OCI-LY1 (cell line): ENCODE data around the gene B9D1.

Source experiments
- EZH2 ChIP-seq: fragments of 200-600 bp; sonication (generic), shearing (Covaris generic); IDR thresholded peaks from 2 replicates; pipeline ENCODE4 v1.8.0; 2017; ENCODE audit warnings: borderline replicate concordance, mixed run types, mild to moderate bottlenecking, antibody characterized with exemption, low read length, moderate library complexity, mixed read lengths
- TF ChIP-seq, protein P1 (sequence below): fragments of 200-600 bp; sonication (generic), shearing (Covaris generic); IDR thresholded peaks from 2 replicates; pipeline ENCODE4 v1.5.1; 2017; ENCODE audit warnings: mild to moderate bottlenecking, antibody characterized with exemption, low read length, moderate library complexity, mixed read lengths

DNA sequence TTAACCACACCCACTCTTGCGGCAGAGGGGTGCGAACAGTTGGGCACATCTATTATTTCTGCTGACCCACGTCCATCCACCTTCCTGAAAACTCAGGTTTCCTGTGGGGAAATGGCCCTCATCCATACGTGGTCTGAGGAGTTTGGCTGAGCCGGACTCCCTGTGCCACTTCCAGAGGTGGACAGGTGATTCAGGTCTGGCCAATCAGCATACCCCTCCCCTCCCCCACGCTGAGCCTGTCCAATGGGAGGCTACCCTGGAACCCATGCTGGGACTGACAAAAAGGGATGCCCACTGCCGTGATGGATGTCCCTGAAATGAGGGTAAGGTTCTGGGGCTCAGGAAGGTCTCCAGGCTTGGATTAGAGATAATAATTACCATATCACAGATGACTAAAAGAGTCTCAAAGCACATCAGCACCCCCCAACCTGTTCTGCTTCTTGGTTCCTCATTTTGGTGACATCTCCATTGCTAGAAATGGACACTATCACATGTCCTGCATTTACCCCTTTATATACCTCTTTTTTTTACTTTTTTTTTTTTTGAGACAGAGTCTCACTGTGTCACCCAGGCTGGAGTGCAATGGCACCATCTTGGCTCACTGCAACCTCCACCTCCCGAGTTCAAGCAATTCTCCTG, 10.5 kb upstream of the B9D1 start:
- TF ChIP-seq, protein P1, sequence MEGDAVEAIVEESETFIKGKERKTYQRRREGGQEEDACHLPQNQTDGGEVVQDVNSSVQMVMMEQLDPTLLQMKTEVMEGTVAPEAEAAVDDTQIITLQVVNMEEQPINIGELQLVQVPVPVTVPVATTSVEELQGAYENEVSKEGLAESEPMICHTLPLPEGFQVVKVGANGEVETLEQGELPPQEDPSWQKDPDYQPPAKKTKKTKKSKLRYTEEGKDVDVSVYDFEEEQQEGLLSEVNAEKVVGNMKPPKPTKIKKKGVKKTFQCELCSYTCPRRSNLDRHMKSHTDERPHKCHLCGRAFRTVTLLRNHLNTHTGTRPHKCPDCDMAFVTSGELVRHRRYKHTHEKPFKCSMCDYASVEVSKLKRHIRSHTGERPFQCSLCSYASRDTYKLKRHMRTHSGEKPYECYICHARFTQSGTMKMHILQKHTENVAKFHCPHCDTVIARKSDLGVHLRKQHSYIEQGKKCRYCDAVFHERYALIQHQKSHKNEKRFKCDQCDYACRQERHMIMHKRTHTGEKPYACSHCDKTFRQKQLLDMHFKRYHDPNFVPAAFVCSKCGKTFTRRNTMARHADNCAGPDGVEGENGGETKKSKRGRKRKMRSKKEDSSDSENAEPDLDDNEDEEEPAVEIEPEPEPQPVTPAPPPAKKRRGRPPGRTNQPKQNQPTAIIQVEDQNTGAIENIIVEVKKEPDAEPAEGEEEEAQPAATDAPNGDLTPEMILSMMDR = no peak
- no peak for TF ChIP-seq EZH2
